HCT116 (cell line): Measurements from ENCODE around the gene KLHDC7B.

ENCODE experiments used
- POLR2A ChIP-seq: IDR thresholded peaks from 2 replicates; pipeline ENCODE4 v1.7.0; 2011; ENCODE audit warnings: borderline replicate concordance; ENCODE audit not compliant: insufficient read depth, insufficient read length; ENCODE audit errors: extremely low read depth
- TCF7L2 ChIP-seq: IDR thresholded peaks from 2 replicates; pipeline ENCODE4 v1.7.0; 2011; ENCODE audit warnings: borderline replicate concordance, inconsistent platforms; ENCODE audit not compliant: insufficient read depth, insufficient read length; ENCODE audit errors: extremely low read depth
- TF ChIP-seq, protein P1 (sequence below), 3 experiments: fragments of 200-600 bp in 1 of 3; sonication (generic) in 1 of 3; IDR thresholded peaks in 2 of 3; conservative IDR thresholded peaks in 1 of 3; 2 replicates each; pipeline ENCODE4 v1.5.1; 2012 to 2017; ENCODE audit warnings: low read depth in 2 of 3, low read length in 2 of 3, antibody characterized with exemption in 1 of 3, borderline replicate concordance in 1 of 3, control low read depth in 1 of 3, mild to moderate bottlenecking in 1 of 3, mixed read lengths in 1 of 3, mixed run types in 1 of 3, moderate library complexity in 1 of 3; ENCODE audit not compliant: insufficient read depth in 1 of 3

DNA sequence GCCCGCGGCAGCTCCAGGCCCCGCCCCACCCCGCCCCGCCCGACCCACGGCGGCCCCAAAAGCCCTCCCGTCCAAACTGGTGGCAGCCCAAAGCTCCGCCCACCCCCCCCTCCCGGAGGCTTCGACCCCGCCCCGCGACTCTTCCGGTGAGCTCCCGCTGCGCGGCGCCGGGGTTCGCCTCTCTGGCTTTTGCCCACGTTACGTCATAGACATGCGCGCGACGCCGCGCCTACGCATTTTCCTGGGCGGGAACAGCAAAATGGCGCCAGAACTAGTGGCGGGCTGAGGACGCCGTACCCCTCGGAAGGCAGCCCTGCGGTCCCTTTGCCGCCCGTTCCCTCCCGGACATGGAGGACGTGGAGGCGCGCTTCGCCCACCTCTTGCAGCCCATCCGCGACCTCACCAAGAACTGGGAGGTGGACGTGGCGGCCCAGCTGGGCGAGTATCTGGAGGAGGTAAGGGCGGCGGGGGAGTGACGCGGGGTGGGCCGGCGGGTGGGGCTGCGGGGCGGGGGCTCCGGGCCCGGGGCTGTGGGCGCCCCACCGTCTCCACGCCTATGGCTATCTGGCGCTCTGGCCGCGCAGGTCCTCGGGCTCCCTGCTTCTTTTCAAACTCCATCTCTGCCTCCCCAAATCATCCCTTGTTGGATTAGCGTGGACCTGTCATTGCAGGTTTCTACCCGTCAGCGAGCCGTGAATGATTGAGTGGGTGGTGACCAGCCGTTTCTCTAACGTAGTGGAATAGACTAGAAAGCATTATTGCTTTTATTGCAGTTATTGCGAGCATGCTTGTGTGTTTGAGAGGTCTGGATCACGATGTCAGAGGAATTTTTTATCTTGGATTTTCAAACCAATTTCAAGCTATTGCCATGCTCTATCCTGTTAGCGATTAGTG, 37.5 kb upstream of the KLHDC7B start, which contains the start of gene NCAPH2:
- TF ChIP-seq, protein P1, sequence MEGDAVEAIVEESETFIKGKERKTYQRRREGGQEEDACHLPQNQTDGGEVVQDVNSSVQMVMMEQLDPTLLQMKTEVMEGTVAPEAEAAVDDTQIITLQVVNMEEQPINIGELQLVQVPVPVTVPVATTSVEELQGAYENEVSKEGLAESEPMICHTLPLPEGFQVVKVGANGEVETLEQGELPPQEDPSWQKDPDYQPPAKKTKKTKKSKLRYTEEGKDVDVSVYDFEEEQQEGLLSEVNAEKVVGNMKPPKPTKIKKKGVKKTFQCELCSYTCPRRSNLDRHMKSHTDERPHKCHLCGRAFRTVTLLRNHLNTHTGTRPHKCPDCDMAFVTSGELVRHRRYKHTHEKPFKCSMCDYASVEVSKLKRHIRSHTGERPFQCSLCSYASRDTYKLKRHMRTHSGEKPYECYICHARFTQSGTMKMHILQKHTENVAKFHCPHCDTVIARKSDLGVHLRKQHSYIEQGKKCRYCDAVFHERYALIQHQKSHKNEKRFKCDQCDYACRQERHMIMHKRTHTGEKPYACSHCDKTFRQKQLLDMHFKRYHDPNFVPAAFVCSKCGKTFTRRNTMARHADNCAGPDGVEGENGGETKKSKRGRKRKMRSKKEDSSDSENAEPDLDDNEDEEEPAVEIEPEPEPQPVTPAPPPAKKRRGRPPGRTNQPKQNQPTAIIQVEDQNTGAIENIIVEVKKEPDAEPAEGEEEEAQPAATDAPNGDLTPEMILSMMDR (IDR thresholded peaks at IDR 0.05 in 2 of 3, conservative IDR thresholded peaks at IDR 0.05 in 1 of 3; ENCODE audit: borderline replicate concordance in 1 of 3, insufficient read depth in 1 of 3, low read depth in 2 of 3, low read length in 2 of 3) = no peak
- TF ChIP-seq POLR2A (peak; percentile 44), TCF7L2 (peak; percentile 22)
